Articular chondrocyte of knee joint (primary cell): ENCODE data around the gene TUBGCP3. TPM values are rescaled to one million over a fixed set of nuclear protein-coding genes. Genes with fewer than 3 reads are reported as not detected.

Experiments
- total RNA-seq: library from RNA; depleted of rRNA; stranded (reverse); fragments of >200 nt; gene quantifications from 2 replicates; pipeline ENCODE4 v1.2.3, GENCODE V29; 2012

The TUBGCP3 gene, protein sequence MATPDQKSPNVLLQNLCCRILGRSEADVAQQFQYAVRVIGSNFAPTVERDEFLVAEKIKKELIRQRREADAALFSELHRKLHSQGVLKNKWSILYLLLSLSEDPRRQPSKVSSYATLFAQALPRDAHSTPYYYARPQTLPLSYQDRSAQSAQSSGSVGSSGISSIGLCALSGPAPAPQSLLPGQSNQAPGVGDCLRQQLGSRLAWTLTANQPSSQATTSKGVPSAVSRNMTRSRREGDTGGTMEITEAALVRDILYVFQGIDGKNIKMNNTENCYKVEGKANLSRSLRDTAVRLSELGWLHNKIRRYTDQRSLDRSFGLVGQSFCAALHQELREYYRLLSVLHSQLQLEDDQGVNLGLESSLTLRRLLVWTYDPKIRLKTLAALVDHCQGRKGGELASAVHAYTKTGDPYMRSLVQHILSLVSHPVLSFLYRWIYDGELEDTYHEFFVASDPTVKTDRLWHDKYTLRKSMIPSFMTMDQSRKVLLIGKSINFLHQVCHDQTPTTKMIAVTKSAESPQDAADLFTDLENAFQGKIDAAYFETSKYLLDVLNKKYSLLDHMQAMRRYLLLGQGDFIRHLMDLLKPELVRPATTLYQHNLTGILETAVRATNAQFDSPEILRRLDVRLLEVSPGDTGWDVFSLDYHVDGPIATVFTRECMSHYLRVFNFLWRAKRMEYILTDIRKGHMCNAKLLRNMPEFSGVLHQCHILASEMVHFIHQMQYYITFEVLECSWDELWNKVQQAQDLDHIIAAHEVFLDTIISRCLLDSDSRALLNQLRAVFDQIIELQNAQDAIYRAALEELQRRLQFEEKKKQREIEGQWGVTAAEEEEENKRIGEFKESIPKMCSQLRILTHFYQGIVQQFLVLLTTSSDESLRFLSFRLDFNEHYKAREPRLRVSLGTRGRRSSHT
- total RNA-seq, result 14.8 and 18.2 TPM in 2 replicates

GRCh38 chr13:112587764-112588489, at the start of gene TUBGCP3:
TUBGCP3 (minus strand) TSS chr13:112588153; CDS start chr13:112587980, 173 bp downstream.

Other genes starting within 250 kb of the TUBGCP3 start
- not detected in 2 replicates for gene SPACA7, start 211.8 kb downstream of the TUBGCP3 start, total RNA-seq
- 7.4 and 9.9 TPM in 2 replicates for gene ATP11A, start 101.9 kb upstream of the TUBGCP3 start, total RNA-seq